ENCODE measurements around the gene RAP2B.
A peak's percentile ranks its signal among the peaks of the same experiment; 100 is the strongest.
"Not testable (repeated sequence)": the region's sequence is repeated elsewhere in the genome, so short reads cannot be mapped to it uniquely, and the experiment has no call there.

Gene RAP2B

DNA sequence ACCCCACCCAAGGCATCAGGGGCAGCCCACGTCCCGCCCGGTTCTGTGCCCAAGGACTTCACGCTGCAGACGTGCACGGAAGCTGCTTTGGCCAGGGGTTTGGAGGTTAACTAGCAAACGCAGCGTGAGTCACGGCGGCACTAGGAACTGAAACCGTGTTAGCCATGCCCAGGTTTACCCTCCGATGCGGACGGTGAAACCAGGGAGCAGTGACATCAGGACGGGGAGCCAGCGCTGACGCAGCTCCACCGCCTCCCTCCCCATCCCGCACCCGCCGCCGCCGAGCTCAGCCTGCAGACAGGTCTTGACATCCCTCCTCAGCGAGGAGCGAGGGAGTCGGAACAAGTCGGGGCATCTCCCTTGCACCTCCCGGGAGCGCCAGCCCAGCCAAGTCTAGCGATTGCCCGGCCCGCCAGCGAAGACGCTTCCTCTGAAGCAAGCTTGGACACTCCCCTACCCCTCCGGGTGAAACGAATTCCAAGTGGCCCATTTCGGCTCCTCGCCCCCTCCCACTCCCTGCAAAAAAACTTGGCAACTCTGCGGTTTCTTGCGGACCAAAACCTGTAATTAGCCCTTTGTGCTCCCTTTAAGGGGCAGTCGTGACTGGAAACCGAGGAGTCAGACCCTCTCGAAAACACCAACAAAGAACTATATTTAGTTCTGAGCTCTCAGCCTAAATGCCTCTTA lies 1.4 kb upstream of the RAP2B start:
- peak; percentile 66 for DNase-seq

DNA sequence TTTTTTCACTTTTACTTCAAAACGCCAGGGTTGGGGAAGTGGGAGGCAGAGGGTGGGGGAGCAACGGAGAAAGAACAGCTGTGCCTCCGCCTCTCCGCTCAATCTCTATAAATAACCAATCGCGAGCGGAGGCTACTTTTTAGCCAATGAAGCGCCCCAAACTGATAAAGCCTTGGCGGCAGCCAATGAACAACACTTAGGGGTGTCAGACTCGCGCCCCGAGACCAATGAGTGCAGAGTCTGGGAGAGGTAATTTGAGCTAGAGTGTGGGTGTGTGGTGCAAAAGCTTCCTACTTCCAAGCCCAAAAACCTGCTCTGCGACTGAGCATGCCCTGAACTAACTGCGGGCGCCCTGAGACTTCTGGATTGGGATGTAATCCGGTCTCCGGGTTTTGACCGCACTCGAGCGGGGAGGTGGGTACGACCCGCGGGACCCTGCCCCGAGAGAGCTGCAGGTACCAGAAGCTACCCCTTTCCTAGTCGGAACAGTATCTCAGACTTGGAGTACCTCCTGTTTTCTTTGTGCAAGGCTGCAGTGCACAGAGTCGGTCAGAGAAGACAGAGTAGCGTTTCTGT lies 800 bp upstream of the RAP2B start:
- DNase-seq = peak; percentile 85

- DNase-seq = peak; percentile 31
Observed at GRCh38 chr3:153162513-153163392, 727 bp downstream of the RAP2B start.

DNA sequence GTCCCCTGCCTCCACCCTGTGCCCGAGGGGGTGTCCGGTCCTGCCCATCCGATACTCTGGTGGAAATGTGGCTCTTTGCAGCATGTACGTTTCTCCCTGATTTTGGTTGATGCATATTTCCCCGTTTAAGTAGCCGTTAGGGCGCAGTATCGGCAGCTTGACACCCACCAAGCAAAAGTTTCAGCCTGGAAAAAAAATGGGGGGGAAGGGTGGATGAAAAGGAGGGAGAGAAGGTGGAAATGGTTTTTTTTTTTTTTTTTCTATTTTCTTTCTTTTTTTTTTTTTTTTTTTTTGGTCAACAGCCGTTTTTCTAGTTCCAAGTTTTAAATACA lies 1.3 kb downstream of the RAP2B start:
- DNase-seq = no peak

GRCh38 chr3:153163756-153164550 lies 1.9 kb downstream of the RAP2B start:
- no peak for DNase-seq

DNA sequence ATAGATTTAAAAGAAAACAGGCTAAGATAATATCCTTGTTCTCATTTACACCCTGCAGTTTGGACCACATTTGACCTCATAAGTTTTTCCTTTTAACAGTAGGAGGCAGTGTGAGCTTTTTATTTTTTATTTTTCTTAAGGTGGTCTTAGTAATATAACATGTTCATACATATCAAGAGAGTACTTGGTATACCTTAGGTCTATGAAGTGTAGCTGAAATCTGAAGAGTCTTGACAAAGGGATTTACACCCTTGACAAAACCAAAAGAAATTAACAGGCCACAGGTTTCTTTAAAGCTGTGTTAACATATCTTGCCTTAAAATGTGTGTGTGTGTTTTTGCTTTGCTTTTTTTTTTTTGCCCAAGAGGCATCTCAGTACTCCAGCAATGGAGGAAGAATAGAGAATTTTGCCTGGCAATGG lies 3.2 kb downstream of the RAP2B start:
- DNase-seq = no peak

- peak; percentile 28 for DNase-seq
Observed at GRCh38 chr3:153166206-153166605, 4.2 kb downstream of the RAP2B start.

DNA sequence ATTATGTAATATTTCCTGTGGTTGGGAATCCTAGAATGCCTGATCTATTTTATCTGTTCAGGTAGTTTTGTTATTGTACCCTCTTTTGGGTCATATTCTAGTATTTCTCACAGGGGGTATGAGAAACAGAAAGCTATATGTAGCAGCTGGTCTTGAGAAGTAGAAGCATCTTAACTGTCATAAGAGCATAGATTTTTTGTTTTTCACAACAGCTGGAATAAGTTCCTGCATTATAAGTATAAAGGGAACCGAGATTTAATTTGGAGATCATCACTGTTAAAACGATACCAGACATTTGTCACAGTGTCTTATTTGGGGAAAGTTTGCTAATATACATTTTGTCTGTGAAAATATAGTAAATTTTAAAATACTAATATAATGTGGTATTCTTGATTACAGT lies 4.8 kb downstream of the RAP2B start:
- no peak for DNase-seq

- DNase-seq = no peak
Observed at GRCh38 chr3:153169793-153170383, 7.9 kb downstream of the RAP2B start.

DNA sequence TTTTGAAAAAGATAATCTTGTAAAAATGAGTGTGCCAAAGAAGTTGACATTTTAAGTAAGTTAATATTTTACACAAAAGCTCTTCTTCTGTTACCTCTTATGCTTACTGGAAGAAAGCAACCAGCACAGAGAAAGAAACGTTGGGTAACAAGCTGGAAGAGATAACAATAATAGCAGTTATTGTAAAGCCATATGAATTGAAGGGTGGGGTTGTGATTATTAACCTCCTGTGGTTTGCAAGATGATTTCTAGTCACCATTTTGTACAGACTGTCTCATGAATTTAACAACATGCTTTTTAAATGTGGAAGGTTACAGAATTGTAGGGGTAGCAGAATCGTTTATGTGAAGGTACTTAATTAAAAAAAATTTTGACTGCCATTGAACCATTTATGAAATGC lies 9.2 kb downstream of the RAP2B start:
- DNase-seq = no peak

DNA sequence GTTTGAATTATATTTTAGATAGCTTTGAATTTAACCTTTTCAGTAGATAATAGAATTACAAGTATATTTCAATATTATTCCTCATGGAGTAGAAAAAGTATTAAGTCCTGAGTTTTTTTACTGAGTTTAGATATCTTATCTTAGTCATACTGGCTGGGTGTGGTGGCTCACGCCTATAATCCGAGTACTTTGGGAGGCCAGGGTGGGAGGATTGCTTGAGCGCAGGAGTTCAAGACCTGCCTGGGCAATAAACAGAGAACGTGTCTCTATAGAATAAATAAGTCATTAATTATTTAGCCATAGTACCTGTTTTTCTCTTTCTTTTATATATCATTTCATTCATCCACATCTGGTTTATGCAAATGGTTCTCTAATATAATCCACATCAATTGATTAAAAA lies 9.9 kb downstream of the RAP2B start:
- DNase-seq = no peak

- no peak for DNase-seq
Observed at GRCh38 chr3:153172796-153173757, 11.1 kb downstream of the RAP2B start.

DNA sequence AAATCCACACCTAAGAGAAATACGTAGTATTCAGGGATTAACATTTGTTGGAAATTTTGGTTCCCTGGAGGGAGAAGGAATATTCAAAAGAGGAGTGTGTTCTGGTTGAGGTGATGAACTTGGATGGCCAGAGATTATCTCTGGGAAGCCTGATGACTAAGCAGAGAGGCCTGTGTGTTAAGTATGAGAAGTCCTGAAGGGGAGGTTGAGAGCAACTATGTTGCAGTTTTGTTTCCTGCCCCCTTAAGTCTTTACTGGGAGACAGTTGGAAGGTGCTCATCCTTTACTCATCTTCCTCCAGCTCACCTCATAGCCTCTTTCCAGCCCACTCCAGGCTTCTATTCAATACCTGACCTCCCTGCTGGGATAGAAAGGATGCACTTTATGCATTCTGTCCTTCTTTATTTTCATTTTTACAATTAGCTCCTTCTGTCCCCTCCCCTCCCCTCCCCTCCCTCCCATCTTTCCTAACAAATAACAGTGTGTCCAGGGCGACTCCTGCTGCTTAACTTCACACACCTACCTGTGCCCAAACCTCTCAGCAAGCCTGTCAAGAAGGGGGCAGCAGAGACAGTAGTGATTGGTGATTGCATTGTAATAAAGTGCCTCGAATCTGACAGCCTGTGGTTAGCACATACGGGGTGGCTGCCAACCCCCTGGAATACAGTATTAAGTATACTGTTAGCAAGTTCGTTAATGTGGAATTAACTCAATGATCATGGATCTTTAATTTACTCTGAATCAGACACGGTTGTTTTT lies 11.9 kb downstream of the RAP2B start:
- DNase-seq = no peak

DNA sequence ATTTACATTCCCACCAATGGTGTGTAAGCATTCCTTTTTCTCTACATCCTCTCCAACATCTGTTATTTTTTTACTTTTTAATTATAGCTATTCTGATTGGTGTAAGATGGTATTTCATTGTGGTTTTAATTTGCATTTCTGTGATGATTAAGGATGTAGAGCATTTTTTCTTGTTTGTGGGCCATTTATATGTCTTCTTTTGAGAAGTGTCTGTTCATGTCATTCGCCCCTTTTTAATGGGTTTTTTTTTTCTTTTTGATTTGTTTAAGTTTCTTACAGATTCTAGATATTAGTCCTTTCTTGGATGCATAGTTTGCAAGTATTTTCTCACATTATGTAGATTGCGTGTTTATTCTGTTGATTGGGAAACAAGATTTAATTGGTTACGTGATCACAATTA lies 14.2 kb downstream of the RAP2B start:
- DNase-seq = no peak

- no peak for DNase-seq
Observed at GRCh38 chr3:153180860-153181372, 18.9 kb downstream of the RAP2B start.

GRCh38 chr3:153182501-153183293 lies 20.7 kb downstream of the RAP2B start:
- DNase-seq = no peak

GRCh38 chr3:153190923-153191322 lies 28.9 kb downstream of the RAP2B start:
- DNase-seq = no peak

- DNase-seq = no peak
Observed at GRCh38 chr3:153192327-153192726, 30.3 kb downstream of the RAP2B start.

DNA sequence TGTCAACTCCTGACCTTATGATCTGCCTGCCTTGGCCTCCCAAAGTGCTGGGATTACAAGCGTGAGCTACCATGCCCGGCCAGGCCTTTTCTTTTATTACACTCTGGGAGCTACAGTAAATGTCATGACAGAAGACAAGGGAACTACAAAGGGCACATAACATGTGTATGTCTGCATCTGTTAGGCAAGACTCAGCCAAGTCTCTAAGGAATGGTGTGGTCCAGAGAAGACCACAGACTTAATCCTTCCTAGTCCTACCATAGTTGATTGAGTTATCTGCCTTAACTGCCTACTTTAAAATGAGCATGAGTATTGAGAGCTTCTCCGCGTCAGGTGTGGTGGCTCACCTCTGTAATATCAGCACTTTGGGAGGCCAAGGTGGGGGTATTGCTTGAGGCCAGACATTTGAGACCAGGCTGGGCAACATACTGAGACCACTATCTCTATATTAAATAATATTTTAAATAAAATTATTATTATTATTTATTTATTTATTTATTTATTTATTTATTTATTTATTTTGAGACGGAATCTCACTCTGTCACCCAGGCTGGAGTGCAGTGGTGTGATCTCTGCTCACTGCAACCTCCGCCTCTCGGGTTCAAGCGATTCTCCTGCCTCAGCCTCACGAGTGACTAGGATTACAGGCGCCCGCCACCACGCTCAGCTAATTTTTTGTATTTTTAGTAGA lies 31.9 kb downstream of the RAP2B start:
- DNase-seq = not testable (repeated sequence)
